T47D (cell line): ENCODE data around the gene CDV3.
"Not testable (repeated sequence)": the region's sequence is repeated elsewhere in the genome, so short reads cannot be mapped to it uniquely, and the experiment has no call there.

Experiments used
- DNase-seq, 2 experiments: peaks; one replicate each; pipeline versions ENCODE4 v3.0.0 to v3.0.0-alpha.2; 2011 to 2012; ENCODE audit warnings: low read depth in 1 of 2, low spot score in 1 of 2
- JUND ChIP-seq: IDR thresholded peaks from 2 replicates; pipeline ENCODE4 v1.6.1; 2012; ENCODE audit warnings: low read depth
- in situ Hi-C: cut with HindIII; loops from 2 replicates; pipeline ENCODE4 v1.10.0; 2016; ENCODE audit warnings: low sequenced_read_pairs, low pct_unique_long_range_greater_than_20kb

CDV3 gene

GRCh38 chr3:133547432-133548041, 25.9 kb upstream of the CDV3 start:
- in situ Hi-C loops, result no loop called here
- peak; percentile 17; the same call in 1 of the 2 replicates for TF ChIP-seq JUND
- DNase-seq, result peak; percentile 53 to 90

GRCh38 chr3:133548090-133548489, 25.4 kb upstream of the CDV3 start:
- no peak for DNase-seq
- no peak for TF ChIP-seq JUND
- in situ Hi-C loops, result no loop called here

- DNase-seq, result no peak
- in situ Hi-C loops, result no loop called here
- TF ChIP-seq JUND, result no peak
Measured at GRCh38 chr3:133549565-133549964, 23.9 kb upstream of the CDV3 start.

- DNase-seq, result not testable (repeated sequence)
Measured at GRCh38 chr3:133551589-133551988, 21.9 kb upstream of the CDV3 start.

GRCh38 chr3:133561679-133562078, 11.8 kb upstream of the CDV3 start:
- in situ Hi-C loops, result no loop called here
- no peak for TF ChIP-seq JUND
- no peak for DNase-seq

More at GRCh38 chr3:133551589-133551988, 21.9 kb upstream of the CDV3 start:
- in situ Hi-C loops, result not testable (repeated sequence)

GRCh38 chr3:133562376-133562775, 11.1 kb upstream of the CDV3 start:
- in situ Hi-C loops, result no loop called here

GRCh38 chr3:133563186-133563591, 10.3 kb upstream of the CDV3 start:
- in situ Hi-C loops, result no loop called here
- no peak for DNase-seq
- no peak for TF ChIP-seq JUND

More at GRCh38 chr3:133562376-133562775, 11.1 kb upstream of the CDV3 start:
- no peak for DNase-seq
- TF ChIP-seq JUND, result no peak

- no peak for DNase-seq
- in situ Hi-C loops, result no loop called here
- TF ChIP-seq JUND, result no peak
Measured at GRCh38 chr3:133563816-133564215, 9.7 kb upstream of the CDV3 start.

GRCh38 chr3:133568294-133569014, 5.0 kb upstream of the CDV3 start:
- no peak for DNase-seq
- in situ Hi-C loops, result no loop called here

GRCh38 chr3:133570139-133570936, 3.1 kb upstream of the CDV3 start:
- in situ Hi-C loops, result no loop called here
- no peak for TF ChIP-seq JUND
- peak in 1 of 2 experiments; percentile 78 for DNase-seq

More at GRCh38 chr3:133568294-133569014, 5.0 kb upstream of the CDV3 start:
- no peak for TF ChIP-seq JUND

- peak in 1 of 2 experiments; percentile 79 for DNase-seq
- in situ Hi-C loops, result no loop called here
- no peak for TF ChIP-seq JUND
Measured at GRCh38 chr3:133570937-133571320, 2.6 kb upstream of the CDV3 start.

- DNase-seq, result no peak
- no peak for TF ChIP-seq JUND
- in situ Hi-C loops, result no loop called here
Measured at GRCh38 chr3:133572158-133573053, 1.1 kb upstream of the CDV3 start.
